ENCODE data around the gene CLN3. TPM values are rescaled to one million over a fixed set of nuclear protein-coding genes. Genes with fewer than 3 reads are reported as not detected.

The CLN3 gene
- total RNA-seq = 10 to 100 TPM in 8 of 9 donors, 1 to 10 TPM in 1; 8.4 to 78.0 (median 42.5) TPM
- polyA plus RNA-seq = 10 to 100 TPM; 19.0 to 25.9 (median 19.4) TPM
- long read RNA-seq, donor 1, transcript CLN3-244 (16 exons, 3,832 nt) = major isoform, 6 of 11 reads
- long read RNA-seq, donor 1, partial matches to known transcripts = 0 of 11 reads
- long read RNA-seq, donor 1, other reads (novel, unspliced or antisense) = 0 of 11 reads
- long read RNA-seq, donor 2, partial matches to known transcripts = 0 of 4 reads
- long read RNA-seq, donor 2, other reads (novel, unspliced or antisense) = 0 of 4 reads
- long read RNA-seq, donor 3, partial matches to known transcripts = 0 of 7 reads
- long read RNA-seq, donor 3, other reads (novel, unspliced or antisense) = 0 of 7 reads
- long read RNA-seq, donor 4, transcript CLN3-205 (15 exons, 1,876 nt) = minor isoform, 20 of 91 reads
- long read RNA-seq, donor 4, transcript CLN3-244 (16 exons, 3,832 nt) = major isoform, 63 of 91 reads
- long read RNA-seq, donor 4, partial matches to known transcripts = 3 of 91 reads
- long read RNA-seq, donor 4, other reads (novel, unspliced or antisense) = 3 of 91 reads
- long read RNA-seq, donor 5, transcript CLN3-244 (16 exons, 3,832 nt) = major isoform, 91 of 139 reads
- long read RNA-seq, donor 5, transcript CLN3-205 (15 exons, 1,876 nt) = minor isoform, 29 of 139 reads
- long read RNA-seq, donor 5, partial matches to known transcripts = 3 of 139 reads
- long read RNA-seq, donor 5, other reads (novel, unspliced or antisense) = 9 of 139 reads
- long read RNA-seq, donor 6, transcript CLN3-244 (16 exons, 3,832 nt) = major isoform, 24 of 32 reads
- long read RNA-seq, donor 6, partial matches to known transcripts = 2 of 32 reads
- long read RNA-seq, donor 6, other reads (novel, unspliced or antisense) = 2 of 32 reads
- long read RNA-seq, donor 7, partial matches to known transcripts = 0 of 4 reads
- long read RNA-seq, donor 7, other reads (novel, unspliced or antisense) = 0 of 4 reads
- long read RNA-seq, donor 8, transcript CLN3-244 (16 exons, 3,832 nt) = major isoform, 6 of 8 reads
- long read RNA-seq, donor 8, partial matches to known transcripts = 0 of 8 reads
- long read RNA-seq, donor 8, other reads (novel, unspliced or antisense) = 0 of 8 reads
- long read RNA-seq, donor 9, partial matches to known transcripts = 0 of 2 reads
- long read RNA-seq, donor 9, other reads (novel, unspliced or antisense) = 0 of 2 reads
- long read RNA-seq, donor 10, partial matches to known transcripts = 0 of 3 reads
- long read RNA-seq, donor 10, other reads (novel, unspliced or antisense) = 0 of 3 reads

GRCh38 chr16:28491970-28492474 is at the start of gene CLN3:
CLN3 (minus strand) TSS chr16:28492074; CDS start chr16:28491759, 315 bp downstream.
- Histone ChIP-seq H3K4me1 (replicated peaks in 1 of 2) (peaks cover 6 to 12% of the 10 kb centered on the region in 2 donors), H3K4me3 (peak within 1 kb of the TSS; percentile 38 to 85 (median 76)), H3K36me3 (replicated peaks in 1 of 2) (peaks cover 0 to 22% of the 10 kb centered on the region in 2 donors), H3K27ac (peak within 1 kb of the TSS; percentile 83 to 99 (median 96)), H3K9me3 (replicated peaks in 1 of 3) (no peaks in the 10 kb centered on the region), H3K27me3 (no peaks in the 10 kb centered on the region)
- DNase-seq = peak; percentile 92 to 98 (median 95)
- no peak for TF ChIP-seq CTCF (IDR thresholded peaks at IDR 0.05)
- peak in 1 of 2 donors; percentile 52 for TF ChIP-seq POLR2A (IDR thresholded peaks at IDR 0.05)
- 0% methylated on average over 18 to 21 of the region's 21 CpGs for WGBS, 4 donors
- intact Hi-C loops (cut with DNase I) = loop anchor here (10.0 kb wide), 2 partner anchors 53 to 113 kb away; no protein-coding TSS in a partner anchor

GRCh38 chr16:28540346-28540745 is 48.5 kb upstream of the CLN3 start:
- Histone ChIP-seq H3K9me3 (replicated peaks in 1 of 3) (no peaks in the 10 kb centered on the region), H3K27ac (no peak overlapping the region), H3K27me3 (no peaks in the 10 kb centered on the region), H3K36me3 (replicated peaks in 1 of 2) (no peaks in the 10 kb centered on the region), H3K4me1 (replicated peaks in 1 of 2) (peaks cover 24 to 31% of the 10 kb centered on the region in 2 donors), H3K4me3 (no peak overlapping the region)
- TF ChIP-seq POLR2A (IDR thresholded peaks at IDR 0.05) (no peak), CTCF (IDR thresholded peaks at IDR 0.05) (no peak)
- intact Hi-C loops (cut with DNase I) = loop anchor here (5.0 to 10.0 kb wide), 3 partner anchors 43 to 216 kb away; partner anchors contain the start of genes APOBR (in 1 of the 2) and CLN3 (in 1 of the 2)
- DNase-seq = no peak
- 66 to 80% (median 70%) methylated on average over 3 of the region's 3 CpGs for WGBS, 4 donors

GRCh38 chr16:28538733-28539596 is 47.1 kb upstream of the CLN3 start, which contains the start of gene NUPR1:
NUPR1 (minus strand) TSS chr16:28538974; CDS start chr16:28538907, 67 bp downstream.
- TF ChIP-seq CTCF (IDR thresholded peaks at IDR 0.05) = no peak
- TF ChIP-seq POLR2A (IDR thresholded peaks at IDR 0.05) = peak; percentile 64 to 95
- intact Hi-C loops (cut with DNase I) = no loop called here
- WGBS, 4 donors = 13 to 31% (median 24%) methylated on average over 22 of the region's 22 CpGs
- Histone ChIP-seq H3K27me3 (no peaks in the 10 kb centered on the region), H3K9me3 (replicated peaks in 1 of 3) (no peaks in the 10 kb centered on the region), H3K4me1 (replicated peaks in 1 of 2) (peaks cover 24 to 31% of the 10 kb centered on the region in 2 donors), H3K36me3 (replicated peaks in 1 of 2) (no peaks in the 10 kb centered on the region), H3K27ac (peak within 1 kb of the TSS; percentile 4 to 94 (median 89)), H3K4me3 (peak within 1 kb of the TSS in 3 of 4 donors; percentile 25 to 65 (median 38))
- peak; percentile 93 to 98 (median 98) for DNase-seq

Data from adrenal gland (tissue), 19 donors.